Activated CD8-positive, alpha-beta memory T cell treated with anti-CD3 and anti-CD28 coated beads, Interleukin-2, amount 50 U/mL, for 1 hour (primary cell): ENCODE results near the gene PLA2G2F.

Experiments used
- DNase-seq: peaks from one replicate; pipeline ENCODE4 v3.0.0-alpha.2; 2020; ENCODE audit errors: extremely low read depth

The PLA2G2F gene

DNA sequence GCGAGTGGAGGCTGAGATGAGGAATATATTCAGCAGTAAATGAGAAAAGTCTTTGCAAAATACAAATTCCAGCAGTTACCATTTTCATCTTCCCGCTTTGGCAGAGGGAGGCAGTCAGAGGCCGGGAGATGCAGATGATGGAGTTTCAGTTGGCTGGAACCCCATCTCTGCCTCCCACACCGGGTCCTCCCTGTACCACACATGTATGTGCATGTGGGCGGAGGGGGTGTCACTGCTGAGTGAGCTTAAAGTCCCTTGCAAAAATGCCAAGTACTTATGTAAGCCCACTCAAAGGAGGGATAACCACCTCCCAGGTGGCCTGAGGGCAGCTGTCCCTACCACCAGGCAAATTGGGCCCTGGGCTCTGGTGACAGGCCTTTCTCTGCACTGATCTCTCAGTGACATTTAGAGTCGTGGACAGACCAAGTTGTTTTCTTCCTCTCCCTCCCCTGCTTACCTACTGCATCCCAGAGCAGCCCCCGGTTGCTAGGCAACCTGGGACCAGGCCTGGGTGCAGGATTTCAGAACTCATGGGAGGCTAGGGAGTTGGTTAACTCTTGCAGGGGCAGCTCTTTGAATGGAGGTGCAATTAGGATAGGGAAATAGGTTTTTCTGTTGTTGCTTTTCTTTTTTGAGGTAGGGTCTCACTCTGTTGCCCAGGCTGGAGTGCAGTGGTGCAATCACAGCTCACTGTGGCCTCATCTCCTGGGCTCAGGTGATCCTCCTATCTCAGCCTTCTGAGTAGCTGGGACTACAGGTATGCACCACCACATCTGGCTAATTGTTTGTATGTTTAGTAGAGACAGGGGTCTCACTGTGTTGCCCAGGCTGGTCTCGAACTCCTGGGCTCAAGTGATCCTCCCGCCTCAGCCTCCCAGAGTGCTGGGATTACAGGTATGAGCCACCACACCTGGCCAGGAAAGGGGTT lies 29.7 kb downstream of the PLA2G2F start:
- no peak for DNase-seq

DNA sequence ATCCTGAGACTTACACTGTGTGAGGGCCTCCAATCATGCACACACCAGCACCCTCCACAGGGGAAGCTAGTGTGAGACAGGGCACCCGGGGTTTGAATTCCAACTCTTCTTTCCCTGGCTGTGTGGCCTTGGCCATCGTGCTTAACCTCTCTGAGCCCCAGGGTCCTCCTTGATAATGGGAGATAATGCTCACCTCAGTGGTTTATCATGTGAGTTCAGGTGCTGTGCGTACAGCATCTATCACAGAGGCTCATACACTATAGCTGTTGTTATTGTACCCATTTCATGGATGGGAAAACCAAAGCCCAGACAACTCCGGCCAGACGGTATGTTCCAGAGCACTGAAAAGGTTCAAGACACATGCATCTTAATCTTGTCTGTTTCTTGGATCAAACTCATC lies 30.8 kb downstream of the PLA2G2F start:
- no peak for DNase-seq

DNA sequence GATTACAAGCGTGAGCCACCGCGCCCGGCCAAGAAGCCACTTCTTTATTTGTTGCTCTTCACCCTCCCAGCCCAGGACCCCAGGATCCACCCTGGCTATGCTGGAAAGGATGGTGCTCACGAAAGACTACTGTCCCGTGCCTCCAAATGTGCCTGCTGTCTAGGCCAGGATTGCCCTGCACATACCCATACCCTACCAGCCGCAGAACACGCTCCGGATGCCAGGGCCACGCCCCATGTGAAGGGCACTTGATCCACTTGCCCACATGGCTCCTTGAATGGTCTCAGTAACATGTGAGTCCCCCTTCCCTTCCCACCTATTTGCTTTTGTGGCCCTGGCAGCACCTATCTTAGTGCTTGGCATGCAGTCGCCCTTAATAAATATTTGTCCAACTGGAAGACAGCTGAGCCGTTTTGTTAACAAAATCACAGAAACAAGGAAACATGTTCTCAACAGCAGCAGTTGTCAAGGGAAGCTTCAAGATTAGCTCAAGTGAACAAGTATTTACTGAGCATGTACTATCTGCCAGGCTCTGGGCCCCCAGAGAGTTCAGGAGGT lies 33.0 kb downstream of the PLA2G2F start:
- no peak for DNase-seq

DNA sequence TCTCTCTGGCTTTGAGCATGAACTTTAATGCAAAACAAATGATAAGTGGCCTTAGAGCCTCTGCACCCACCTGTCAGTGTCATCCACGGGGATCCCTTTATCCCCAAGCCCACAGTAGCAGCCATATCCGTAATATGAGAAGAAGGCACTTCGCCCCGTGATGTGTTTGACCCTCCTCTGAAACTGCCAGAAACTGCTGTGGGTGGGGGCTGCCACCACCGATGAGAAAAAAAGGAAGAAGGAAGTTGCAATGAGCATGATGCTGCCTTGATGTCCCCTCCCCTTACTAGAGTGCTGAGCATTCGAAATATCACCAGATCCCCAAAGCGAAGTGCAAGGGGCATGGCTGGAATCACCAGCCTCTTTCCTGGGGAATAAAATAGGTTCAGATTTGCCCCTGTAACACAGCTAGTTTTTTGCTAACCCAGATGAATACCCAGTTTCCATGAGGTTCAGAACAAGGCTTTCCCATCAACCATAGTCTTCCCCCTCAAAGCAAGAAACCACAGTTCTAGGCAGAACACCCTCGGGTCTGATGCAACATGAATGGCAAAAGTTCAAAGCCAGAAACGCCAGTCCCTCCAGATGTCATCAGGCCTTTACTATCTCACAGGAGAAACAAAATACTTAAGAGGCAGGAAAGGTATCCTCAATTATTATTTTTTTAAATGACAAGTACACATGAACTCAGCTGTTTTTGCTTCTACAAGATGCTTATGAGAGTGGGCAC lies 36.0 kb downstream of the PLA2G2F start:
- no peak for DNase-seq

DNA sequence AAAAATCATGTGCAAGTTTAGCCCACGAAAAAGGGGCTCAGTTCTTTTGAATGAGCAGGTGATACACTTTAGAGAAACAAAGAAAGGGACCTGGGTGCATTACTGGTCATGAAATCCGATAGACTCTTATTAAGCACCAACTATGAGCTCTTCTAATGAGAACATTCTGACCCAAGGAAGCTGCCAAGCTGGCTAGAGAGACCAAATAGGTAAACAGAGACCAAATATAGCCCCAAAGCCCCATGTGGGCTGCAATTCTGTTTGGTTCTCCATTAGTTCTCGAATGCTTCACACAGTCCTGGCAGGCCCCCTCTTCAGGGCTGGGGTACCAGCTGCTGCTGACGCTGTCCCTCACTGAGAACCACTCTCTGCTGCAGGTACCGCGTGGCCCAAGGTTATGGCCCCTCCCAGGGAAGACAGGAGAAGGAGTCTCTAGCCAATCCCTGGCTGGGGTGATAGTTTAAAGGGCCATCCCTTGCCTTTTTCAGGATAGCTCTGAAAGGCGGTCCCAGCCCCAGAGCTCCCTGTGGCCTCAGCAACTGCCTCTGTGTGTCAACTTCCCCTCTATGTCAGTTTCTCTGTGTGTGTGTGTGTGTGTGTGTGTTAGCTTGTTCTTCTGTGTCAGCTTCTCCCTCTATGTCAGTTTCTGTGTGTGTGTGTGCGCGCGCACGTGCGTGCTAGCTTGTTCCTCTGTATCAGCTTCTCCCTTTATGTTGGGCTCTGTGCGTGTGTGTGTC lies 39.7 kb downstream of the PLA2G2F start:
- DNase-seq = no peak

DNA sequence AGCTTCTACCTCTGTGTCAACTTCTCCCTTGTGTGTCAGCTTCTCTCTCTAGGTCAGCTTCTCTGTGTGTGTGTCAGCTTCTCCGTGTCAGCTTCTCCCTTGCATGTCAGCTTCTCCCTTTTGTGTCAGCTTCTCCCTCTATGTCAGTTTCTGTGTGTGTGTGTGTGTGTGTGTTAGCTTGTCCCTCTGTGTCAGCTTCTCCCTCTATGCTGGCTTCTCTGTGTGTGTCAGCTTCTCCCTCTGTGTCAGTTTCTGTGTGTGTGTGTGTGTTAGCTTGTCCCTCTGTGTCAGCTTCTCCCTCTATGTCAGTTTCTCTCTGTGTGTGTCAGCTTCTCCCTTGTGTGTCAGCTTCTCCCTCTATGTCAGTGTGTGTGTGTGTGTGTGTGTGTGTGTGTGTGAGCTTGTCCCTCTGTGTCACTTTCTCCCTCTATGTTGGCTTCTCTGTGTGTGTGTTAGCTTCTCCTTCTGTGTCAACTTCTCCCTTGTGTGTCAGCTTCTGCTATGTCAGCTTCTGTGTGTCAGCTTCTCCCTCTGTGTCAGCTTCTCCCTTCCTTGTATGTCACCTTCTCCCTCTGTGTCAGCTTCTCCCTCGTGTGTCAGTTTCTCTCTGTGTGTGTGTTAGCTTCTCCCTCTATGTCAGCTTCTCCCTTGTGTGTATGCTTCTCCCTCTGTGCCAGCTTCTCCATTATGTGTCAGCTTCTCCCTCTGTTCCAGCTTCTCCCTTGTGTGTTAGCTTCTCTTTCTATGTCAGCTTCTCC lies 40.4 kb downstream of the PLA2G2F start:
- no peak for DNase-seq

DNA sequence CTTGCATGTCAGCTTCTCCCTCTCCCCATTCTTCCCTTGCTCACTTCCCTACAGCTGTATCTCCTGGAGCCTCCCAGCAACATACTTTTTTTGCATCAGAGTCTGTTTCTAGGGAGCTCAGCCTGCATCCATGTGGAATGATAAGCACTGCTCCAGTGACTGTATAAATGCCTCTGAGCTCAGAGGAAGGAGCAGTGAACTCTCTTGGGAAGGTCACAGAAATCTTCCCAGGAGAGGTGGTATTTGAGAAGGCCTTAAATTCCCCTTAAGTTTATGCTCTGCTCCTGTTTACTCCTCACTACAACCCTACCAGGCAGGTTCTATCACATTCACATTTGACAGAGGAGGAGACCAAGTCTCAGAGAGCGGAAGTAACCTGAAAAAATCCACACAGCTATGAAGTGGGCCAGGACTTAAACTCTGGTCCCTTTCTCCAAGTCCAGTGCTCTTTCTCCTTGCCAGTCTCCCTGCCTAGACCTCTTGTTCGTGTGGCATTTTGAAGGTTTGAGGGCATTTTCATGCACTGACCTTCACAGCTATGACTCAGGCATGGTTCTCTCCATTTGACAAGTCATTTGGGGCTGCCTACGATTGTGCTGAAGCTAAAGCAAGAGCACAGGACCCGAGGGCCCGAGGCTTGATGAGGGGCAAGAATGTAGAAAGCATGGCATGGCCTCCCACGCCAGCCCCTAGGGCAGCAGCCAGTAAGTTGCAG lies 41.2 kb downstream of the PLA2G2F start:
- no peak for DNase-seq

DNA sequence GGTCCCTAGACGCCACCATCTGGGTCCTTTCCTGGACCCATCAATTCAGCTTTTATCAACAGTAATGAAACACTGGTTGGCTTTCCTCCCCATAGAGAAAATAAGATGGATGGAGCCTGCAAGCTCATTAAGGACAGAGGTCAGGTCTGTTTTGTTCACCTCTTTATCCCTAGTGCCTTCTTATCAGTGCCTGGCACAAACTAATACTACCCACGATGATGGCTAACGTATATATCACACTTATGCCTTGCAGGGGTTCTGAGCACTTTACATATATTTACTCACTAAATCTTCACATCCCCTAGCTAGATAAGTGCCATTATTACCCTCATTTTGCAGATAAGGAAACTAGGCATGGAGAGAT lies 41.7 kb downstream of the PLA2G2F start:
- DNase-seq = no peak

DNA sequence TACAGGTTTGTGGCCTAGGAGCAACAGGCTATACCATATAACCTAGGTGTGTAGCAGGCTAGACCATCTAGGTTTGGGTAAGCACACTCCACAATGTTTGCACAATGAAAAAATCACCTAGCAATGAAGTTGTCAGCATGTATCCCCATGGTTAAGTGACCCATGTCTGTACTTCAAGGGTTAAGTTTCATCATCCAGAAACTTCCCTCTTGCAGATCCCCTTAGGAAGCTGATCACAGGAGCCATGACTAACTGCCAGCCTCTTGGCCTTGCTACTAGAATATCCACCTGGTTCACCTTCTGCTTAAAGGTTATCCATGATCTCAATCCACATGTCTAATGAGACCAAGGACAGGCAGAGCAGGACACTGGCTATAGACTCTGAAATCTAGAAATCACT lies 43.3 kb downstream of the PLA2G2F start:
- DNase-seq = no peak

DNA sequence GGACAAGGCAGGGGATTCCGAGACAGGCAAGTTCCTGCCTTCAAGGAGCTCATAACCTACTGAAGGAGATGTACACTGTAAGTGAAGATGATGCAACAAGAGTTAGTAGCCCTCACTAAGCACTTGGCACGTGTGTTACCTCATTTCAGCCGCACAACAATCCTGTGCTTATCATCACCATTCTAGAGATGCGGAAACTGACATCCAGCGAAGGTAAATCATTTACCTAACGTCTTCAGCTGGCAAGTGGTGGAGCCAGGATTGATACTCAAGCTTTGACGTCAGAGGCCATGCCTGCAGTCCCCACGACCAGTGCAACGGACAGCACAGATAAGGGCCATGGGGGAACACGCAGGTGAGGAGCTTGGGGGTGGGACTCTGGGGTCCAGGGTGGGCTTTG lies 43.9 kb downstream of the PLA2G2F start:
- no peak for DNase-seq

DNA sequence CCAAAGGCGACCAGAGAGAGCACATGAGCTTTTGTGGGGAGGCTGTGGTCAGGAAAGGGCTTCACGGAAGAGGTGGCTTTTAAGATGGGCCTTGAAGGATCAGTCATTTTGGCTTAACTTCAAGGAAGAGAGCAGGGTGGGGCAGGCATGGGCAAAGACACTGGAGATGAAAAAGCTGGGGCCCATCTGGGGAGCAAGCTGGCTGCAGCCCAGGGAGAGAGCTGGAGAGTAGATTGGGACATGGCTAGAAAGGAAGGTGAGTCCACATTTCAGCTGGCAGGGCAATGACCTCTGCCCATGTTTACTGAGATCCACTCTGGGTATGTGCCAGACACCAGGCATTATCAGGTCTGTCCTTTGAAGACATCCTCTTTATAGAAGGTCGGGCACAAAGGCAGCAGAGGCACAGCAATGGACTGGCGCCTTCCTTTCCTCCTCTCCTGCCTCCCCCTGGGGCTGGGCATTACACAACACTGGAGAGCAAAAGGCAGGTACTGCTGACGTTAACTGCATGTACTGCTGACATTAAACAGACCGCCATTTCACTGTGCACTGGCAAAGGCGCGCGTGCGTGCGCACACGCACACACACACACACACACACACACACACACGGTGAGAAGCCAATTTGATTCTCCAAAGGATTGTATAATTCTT lies 44.6 kb downstream of the PLA2G2F start:
- DNase-seq = no peak

DNA sequence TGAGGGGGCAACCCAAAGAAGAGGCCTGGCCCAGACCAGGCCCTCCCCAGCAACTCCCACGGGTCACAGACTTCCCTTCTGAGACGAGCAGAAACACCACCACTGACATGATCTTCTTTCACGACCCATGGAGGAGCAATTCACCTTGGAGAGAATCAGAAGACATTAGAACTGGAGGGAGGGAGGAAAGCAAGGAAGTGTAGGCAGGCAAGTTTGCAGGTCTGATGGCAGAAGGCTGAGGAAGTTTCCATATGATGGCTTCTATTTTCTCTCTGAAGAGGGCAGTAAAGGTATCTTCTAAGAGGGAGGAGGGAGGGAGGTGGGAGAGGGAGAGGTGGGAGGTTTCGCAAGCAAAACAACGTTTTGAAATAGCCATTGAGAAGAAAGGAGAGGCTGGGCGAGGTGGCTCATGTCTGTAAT lies 45.4 kb downstream of the PLA2G2F start:
- no peak for DNase-seq

DNA sequence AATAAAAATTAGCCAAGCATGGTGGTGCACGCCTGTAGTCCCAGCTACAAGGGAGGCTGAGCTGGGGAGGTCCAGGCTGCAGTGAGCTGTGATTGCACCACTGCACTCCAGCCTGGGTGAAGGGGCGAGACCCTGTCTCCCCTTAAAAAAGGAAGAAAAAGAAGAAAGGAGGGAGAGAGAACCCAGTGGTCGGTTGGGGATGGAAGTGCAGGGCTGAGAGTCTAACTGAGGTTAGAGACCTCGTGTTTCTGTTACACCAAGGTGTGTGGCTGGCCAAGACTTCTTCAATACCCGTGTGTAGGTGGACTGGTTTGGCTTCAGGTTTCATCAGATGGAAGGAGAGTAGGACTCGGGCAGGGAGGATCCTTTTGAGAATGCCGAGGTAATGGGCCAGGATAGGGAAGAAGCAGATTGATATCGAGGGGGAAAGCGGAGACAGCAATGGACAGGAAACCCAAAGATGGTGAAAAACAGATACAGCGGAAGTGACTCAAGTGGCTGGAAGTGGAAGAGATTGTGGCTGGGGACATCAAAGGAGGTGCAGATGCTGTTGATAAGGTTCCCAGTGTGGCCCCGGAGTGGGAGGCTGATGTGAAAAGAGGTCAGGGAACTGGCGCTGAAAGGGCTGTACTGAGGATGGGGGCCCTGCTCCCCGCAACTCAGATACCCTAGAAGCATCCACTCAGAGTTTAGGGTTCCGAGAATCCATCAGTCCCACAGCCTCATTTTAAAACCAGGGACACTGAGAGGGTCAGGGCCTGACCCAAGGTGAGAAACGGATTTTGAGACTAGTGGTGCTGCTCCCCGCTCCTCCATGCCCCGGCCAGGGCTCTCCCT lies 46.1 kb downstream of the PLA2G2F start:
- DNase-seq = peak; percentile 21

DNA sequence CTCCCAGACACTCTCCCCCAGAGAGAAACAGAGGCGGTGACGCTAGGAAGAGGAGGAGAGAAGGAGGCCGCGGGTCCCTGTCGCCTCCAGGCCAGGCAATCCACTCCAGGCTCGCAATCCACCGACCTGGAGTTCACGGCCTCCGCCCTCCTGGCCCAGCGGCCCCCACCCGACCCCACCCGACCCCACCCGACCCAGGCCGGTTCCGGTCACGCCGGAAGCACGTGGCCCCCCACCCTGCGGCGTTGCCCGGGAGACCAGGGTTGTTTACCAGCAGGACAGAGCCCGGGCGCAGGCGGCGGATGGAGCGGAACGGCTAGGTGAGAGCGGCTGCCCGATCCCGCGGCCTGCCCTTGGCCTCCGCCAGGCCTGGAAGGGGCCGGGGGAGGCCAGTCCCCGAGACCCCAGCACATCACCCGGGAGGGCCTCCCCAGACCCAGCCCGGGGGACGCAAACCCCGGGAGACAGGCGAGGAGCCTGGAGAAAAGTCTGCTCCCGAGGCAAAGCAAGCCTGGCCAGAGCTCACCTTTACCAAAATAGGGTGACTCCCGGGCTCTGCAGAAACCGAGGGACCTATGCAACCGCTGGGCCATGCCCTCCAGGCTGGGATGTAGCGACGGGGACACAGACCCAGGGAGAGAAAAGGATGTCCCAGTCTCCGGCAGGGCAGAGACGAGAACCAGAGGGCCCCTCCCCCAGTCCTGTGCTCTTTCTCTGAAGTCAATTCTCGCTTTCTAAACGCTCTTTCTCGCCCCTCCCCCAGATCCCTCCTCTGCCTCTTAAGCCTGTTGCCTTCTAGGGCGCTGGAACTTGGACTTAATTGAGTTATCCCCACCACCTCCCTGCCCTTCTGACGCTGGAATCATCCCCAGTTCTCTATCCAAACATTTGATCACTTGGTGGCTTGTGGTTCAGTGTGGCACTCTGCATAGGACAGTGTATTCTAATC lies 47.0 kb downstream of the PLA2G2F start, which contains the start of the genes PLA2G2C and UBXN10:
Gene PLA2G2C (minus strand): TSS at position 685 of the 949 bp plus-strand sequence. CDS start 9,155 bp downstream, outside the sequence.
Gene UBXN10 (plus strand): TSS at position 263 of the 949 bp plus-strand sequence. CDS start 4,466 bp downstream, outside the sequence.
- DNase-seq = no peak

DNA sequence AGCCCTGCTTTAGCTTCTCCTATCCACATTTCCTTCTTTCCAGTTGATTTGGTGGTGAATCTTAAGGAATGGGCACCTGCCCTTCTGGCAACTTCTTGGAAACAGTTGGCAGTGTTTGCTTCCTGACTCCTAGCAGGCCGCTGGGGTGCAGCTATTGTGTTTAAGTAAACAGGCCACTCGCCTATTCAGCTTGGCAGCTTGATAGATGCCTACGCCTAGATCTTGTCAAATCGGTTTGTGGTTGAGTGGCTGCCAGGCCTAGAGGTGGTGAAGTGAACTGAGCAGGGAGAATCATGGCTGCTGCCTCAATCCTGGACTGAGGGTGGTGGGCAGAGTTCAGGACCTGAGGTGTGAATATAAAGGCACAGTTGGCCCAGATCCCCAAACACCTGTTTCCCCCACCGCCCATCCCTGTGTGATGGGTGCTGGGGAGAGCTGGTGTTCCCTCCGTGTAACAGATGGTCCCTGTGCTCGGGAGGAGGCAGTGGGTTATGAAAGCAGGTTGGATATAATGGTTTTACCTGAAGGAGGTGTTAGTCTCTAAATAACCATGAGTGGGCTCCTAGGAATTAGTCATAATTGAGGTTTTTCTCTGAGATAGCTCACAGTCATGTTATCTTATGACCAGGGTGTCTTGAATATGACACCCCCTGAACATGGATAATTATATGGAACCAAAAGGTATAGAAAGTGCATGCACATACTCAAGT lies 48.1 kb downstream of the PLA2G2F start:
- no peak for DNase-seq

DNA sequence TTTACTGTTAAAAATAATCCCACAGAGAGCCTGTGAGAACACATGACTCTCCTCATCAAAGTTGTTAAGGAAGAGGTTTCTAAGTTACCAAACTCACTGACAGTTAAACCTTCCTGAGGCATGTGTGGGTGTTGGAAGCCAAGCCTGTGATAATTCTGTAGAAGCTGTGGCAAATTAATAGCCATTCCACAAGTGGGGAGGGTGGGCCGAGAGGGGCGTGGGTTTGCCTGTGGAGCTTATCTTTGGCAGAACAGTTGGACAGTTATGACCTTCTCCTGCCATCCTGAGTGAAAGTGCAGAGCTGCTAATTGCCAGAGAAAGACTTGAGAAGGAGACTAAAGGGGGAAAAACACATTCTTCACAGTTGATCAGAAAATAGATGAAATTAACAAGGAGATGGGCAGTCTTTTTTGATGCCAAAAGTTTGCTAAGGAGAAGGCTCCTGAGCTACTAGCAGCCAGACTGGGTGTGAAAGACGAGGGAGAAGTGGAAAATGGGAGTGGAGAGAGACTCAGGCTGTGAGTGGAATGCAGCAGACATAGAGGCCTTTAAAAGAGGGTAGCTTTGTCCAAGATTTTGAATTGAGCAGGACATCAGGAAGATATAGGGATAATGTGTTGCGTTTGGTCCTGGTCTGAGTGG lies 48.8 kb downstream of the PLA2G2F start:
- DNase-seq = no peak

DNA sequence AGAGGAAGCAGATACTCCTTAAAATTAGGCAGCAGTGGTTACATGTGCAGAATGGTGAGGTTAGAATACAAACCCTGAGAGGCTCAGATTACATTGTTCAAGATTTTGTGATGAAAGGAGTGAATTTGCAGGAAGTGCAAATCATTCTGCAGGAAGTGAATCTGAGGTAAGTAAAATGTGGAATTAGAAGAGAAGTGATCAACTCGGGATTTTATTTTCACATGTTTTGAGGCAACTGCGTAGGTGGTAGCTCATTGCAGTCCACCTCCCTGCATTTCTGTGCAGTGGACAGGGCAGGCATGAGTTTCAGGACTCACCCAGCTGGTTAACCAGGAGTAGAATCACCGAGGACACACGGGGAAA lies 49.3 kb downstream of the PLA2G2F start:
- DNase-seq = no peak
